GM12878 (cell line): ENCODE data around the gene KLHDC8A. TPM values are rescaled to one million over a fixed set of nuclear protein-coding genes. Genes with fewer than 3 reads are reported as not detected.

Experiments used
- ATAC-seq: fragments of 200-7000 bp; cut with Tn5 transposase; 3 replicates; pipeline ENCODE4 v1.9.1; 2020; ENCODE audit warnings: mild to moderate bottlenecking, moderate library complexity
- BruUV-seq: library from RNA; stranded (reverse); fragments of 400-500 nt; replicated peaks from 2 replicates; lab custom pipeline; 2021; lab: Mats Ljungman, UMichigan
- CTCF ChIA-PET: fragments of 300-600 bp; sonication (Branson Sonifier 250); formaldehyde crosslinking; extraction: SDS; loops from one replicate; lab custom pipeline; 2021; ENCODE audit warnings: inconsistent platforms; lab: Yijun Ruan, JAX
- POLR2A ChIA-PET: fragments of 350-600 bp; formaldehyde crosslinking; extraction: SDS; loops from one replicate; lab custom pipeline; 2021; ENCODE audit warnings: inconsistent platforms; lab: Charles Lee
- RAD21 ChIA-PET: fragments of 300-600 bp; sonication (Branson Sonifier 250); formaldehyde crosslinking; loops from one replicate; lab custom pipeline; 2023; ENCODE audit warnings: antibody characterized with exemption; ENCODE audit not compliant: unreplicated experiment; lab: Charles Lee
- SMC1A ChIA-PET: fragments of 300-600 bp; sonication (Branson Sonifier 250); formaldehyde crosslinking; loops from one replicate; lab custom pipeline; 2023; ENCODE audit not compliant: unreplicated experiment, uncharacterized antibody; lab: Charles Lee
- DNase-seq: peaks from one replicate; pipeline ENCODE4 v3.0.0-alpha.2; 2011; ENCODE audit warnings: low read depth, low spot score
- FAIRE-seq: peaks from 3 replicates; lab custom pipeline; 2011; peaks lifted over from hg19 to GRCh38; lab: Jason Lieb, UNC
- H2AFZ ChIP-seq: 2 replicates; pipeline ENCODE4 v1.6.0; 2011; ENCODE audit warnings: low read depth, low read length, control low read depth; ENCODE audit not compliant: control insufficient read depth
- H3K27ac ChIP-seq: 2 replicates; pipeline ENCODE4 v1.5.1; 2011; ENCODE audit warnings: control low read depth; ENCODE audit not compliant: control insufficient read depth, insufficient read depth
- H3K27me3 ChIP-seq, 2 experiments: replicated peaks in 1 of 2; 2 replicates each; pipeline versions ENCODE4 v1.6.0 to v1.6.1; 2011; ENCODE audit warnings: low read length in 1 of 2; ENCODE audit not compliant: control insufficient read depth in 2 of 2, insufficient read depth in 2 of 2
- H3K36me3 ChIP-seq, 2 experiments: 2 replicates each; pipeline ENCODE4 v1.5.1; 2011; ENCODE audit warnings: low read length in 1 of 2; ENCODE audit not compliant: control insufficient read depth in 2 of 2, insufficient read depth in 2 of 2
- H3K4me1 ChIP-seq: 2 replicates; pipeline ENCODE4 v1.6.1; 2011; ENCODE audit warnings: mild to moderate bottlenecking, low read length, moderate library complexity, mixed read lengths; ENCODE audit not compliant: control insufficient read depth, insufficient read depth
- H3K4me2 ChIP-seq: 2 replicates; pipeline ENCODE4 v1.6.0; 2011; ENCODE audit warnings: control low read depth; ENCODE audit not compliant: control insufficient read depth, insufficient read depth
- H3K4me3 ChIP-seq: fragments of 200-600 bp; sonication (generic); 2 replicates; pipeline ENCODE4 v1.5.1; 2016
- H3K79me2 ChIP-seq: 2 replicates; pipeline ENCODE4 v1.6.0; 2011; ENCODE audit warnings: low read length; ENCODE audit not compliant: control insufficient read depth, insufficient read depth
- H3K9ac ChIP-seq: 2 replicates; pipeline ENCODE4 v1.8.0; 2011; ENCODE audit warnings: low read length, control low read depth, mixed read lengths; ENCODE audit not compliant: control insufficient read depth, insufficient read depth
- H3K9me3 ChIP-seq: replicated peaks from 3 replicates; pipeline ENCODE4 v1.5.1; 2011; ENCODE audit warnings: mild to moderate bottlenecking, low read length; ENCODE audit not compliant: control insufficient read depth, insufficient read depth
- H4K20me1 ChIP-seq: 2 replicates; pipeline ENCODE4 v1.6.0; 2011; ENCODE audit not compliant: control insufficient read depth, insufficient read depth
- CREM ChIP-seq: IDR thresholded peaks from 2 replicates; pipeline ENCODE4 v1.6.1; 2014; ENCODE audit warnings: antibody characterized with exemption, low read depth
- E2F8 ChIP-seq: fragments of 450-650 bp; IDR thresholded peaks from 2 replicates; pipeline ENCODE4 v1.6.1; 2018; ENCODE audit warnings: mild to moderate bottlenecking, low read depth, moderate library complexity; ENCODE audit not compliant: partially characterized antibody
- GABPA ChIP-seq: IDR thresholded peaks from 2 replicates; pipeline ENCODE4 v1.6.1; 2014; ENCODE audit warnings: antibody characterized with exemption, low read depth, mild to moderate bottlenecking, inconsistent platforms
- HDAC2 ChIP-seq: fragments of 200-600 bp; sonication (generic); IDR thresholded peaks from 2 replicates; pipeline ENCODE4 v1.6.1; 2017
- KLF5 ChIP-seq: fragments of 450-650 bp; IDR thresholded peaks from 2 replicates; pipeline ENCODE4 v1.6.1; 2014; ENCODE audit warnings: mild to moderate bottlenecking; ENCODE audit not compliant: partially characterized antibody
- MYC ChIP-seq: IDR thresholded peaks from 2 replicates; pipeline ENCODE4 v1.6.1; 2011; ENCODE audit warnings: mild to moderate bottlenecking, low read length, moderate library complexity, inconsistent platforms; ENCODE audit not compliant: insufficient read depth, insufficient replicate concordance, insufficient read length, severe bottlenecking
- NKRF ChIP-seq: fragments of 450-650 bp; conservative IDR thresholded peaks from 2 replicates; pipeline ENCODE4 v1.6.1; 2017; ENCODE audit warnings: mild to moderate bottlenecking, moderate library complexity
- NRF1 ChIP-seq: conservative IDR thresholded peaks from 2 replicates; pipeline ENCODE4 v1.6.1; 2011; ENCODE audit warnings: mild to moderate bottlenecking, low read depth, low read length, improper control_type of control experiment
- POLR2AphosphoS5 ChIP-seq: IDR thresholded peaks from 2 replicates; pipeline ENCODE4 v1.6.1; 2011; ENCODE audit warnings: mild to moderate bottlenecking, low read length, inconsistent platforms
- SIX5 ChIP-seq: IDR thresholded peaks from 2 replicates; pipeline ENCODE4 v1.6.1; 2011; ENCODE audit warnings: mild to moderate bottlenecking, low read depth, low read length, moderate library complexity; ENCODE audit not compliant: severe bottlenecking
- SMC3 ChIP-seq: IDR thresholded peaks from 2 replicates; pipeline ENCODE4 v1.6.1; 2011; ENCODE audit warnings: low read length, improper control_type of control experiment, borderline replicate concordance
- SPI1 ChIP-seq: IDR thresholded peaks from 2 replicates; pipeline ENCODE4 v1.6.1; 2011; ENCODE audit warnings: low read depth, mild to moderate bottlenecking, low read length, moderate library complexity, borderline replicate concordance; ENCODE audit not compliant: insufficient read depth
- STAT1 ChIP-seq: fragments of 450-650 bp; conservative IDR thresholded peaks from 2 replicates; pipeline ENCODE4 v1.6.1; 2014; ENCODE audit warnings: antibody characterized with exemption, mild to moderate bottlenecking
- TAF1 ChIP-seq: IDR thresholded peaks from 2 replicates; pipeline ENCODE4 v1.6.1; 2011; ENCODE audit warnings: mild to moderate bottlenecking, low read depth, low read length, borderline replicate concordance
- TCF12 ChIP-seq: IDR thresholded peaks from 2 replicates; pipeline ENCODE4 v1.6.1; 2011; ENCODE audit warnings: low read depth, mild to moderate bottlenecking, low read length
- WGBS: methylation state at CpG from one replicate; pipeline ENCODE4 v1.1.6; 2016; ENCODE audit warnings: low lambda C conversion rate; ENCODE audit not compliant: insufficient replicate concordance, insufficient coverage; ENCODE audit errors: missing lambda C conversion rate; 5-methylcytosine and 5-hydroxymethylcytosine counted together
- in situ Hi-C: fragments of 300-500 bp; cut with MboI; formaldehyde crosslinking; loops from 9 replicates; pipeline ENCODE4 v1.14.3; 2018; ENCODE audit warnings: mixed read lengths
- intact Hi-C: fragments of 100-400 bp; cut with micrococcal nuclease; formaldehyde crosslinking; loops from one replicate; pipeline ENCODE4 v1.14.2; 2022; ENCODE audit not compliant: unreplicated experiment
- polyA plus RNA-seq, 11 experiments: library from polyadenylated mRNA; depleted of rRNA in 4 of 11; unstranded in 6 of 11; stranded (reverse) in 5 of 11; fragments of >200 nt; fragmentation: Nextera tagmentation in 4 of 11; fragmentation: Illumina TruSeq in 1 of 11; extraction: Ambion mirVana in 4 of 11; extraction: Trizol in 1 of 11; gene quantifications; 1 replicate in 1 of 11; 2 replicates in 10 of 11; pipeline versions ENCODE4 v1.2.1 to v1.2.3, GENCODE V29; 2011 to 2016; ENCODE audit warnings: inconsistent platforms in 2 of 11, missing spikeins in 2 of 11, low read depth in 1 of 11
- total RNA-seq, 4 experiments: library from RNA; depleted of rRNA in 3 of 4; stranded (reverse); fragments of >200 nt in 3 of 4; fragmentation: Illumina TruSeq in 1 of 4; extraction: Trizol in 1 of 4; gene quantifications; 2 replicates each; pipeline versions ENCODE4 v1.2.1 to v1.2.3, GENCODE V29; 2013 to 2021
- TF ChIP-seq, protein P1 (sequence below): IDR thresholded peaks from 2 replicates; pipeline ENCODE4 v1.6.1; 2012; ENCODE audit warnings: low read depth, low read length, improper control_type of control experiment

Gene KLHDC8A
- total and polyA plus RNA-seq, 10 of the 15 experiments (the other 5 are each of a cell fraction or from before 2014, with no cell fraction given), result not detected

DNA sequence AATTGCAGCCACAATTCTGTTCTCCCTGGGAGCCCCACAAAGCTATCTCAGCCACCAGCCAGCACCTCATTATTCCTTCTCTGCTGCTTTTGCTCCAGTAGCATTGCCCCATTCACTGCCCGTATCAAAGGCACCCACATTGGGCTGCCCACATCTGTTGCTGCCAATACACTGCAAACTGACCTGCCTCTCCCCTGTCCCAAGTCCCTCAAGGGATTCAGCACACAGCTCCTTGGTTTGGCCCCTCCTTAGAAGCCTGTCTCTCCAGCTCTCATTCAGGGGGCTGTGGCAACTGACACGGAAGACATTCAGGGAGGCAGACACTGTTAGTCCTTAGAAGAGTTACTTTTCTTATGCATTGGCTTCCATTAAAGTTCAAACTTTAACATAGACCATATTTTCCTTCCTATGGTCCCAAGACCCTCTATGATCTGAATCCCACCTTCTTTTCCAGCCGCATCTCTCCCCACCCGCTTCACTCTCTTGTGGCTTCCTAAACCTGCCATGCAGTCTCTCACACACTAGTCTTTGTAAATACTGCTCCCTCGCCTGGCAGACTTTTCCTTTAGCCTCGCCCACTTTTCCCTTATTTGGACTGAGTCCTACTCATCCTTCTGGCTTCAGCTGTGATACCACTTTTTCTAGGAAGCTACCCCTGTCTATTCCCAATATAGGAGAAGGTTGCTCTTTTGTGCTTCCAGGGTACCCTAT is 19.3 kb upstream of the KLHDC8A start (continued):
- TF ChIP-seq, protein P1, sequence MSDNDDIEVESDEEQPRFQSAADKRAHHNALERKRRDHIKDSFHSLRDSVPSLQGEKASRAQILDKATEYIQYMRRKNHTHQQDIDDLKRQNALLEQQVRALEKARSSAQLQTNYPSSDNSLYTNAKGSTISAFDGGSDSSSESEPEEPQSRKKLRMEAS, result no peak
- TF ChIP-seq E2F8, result no peak

DNA sequence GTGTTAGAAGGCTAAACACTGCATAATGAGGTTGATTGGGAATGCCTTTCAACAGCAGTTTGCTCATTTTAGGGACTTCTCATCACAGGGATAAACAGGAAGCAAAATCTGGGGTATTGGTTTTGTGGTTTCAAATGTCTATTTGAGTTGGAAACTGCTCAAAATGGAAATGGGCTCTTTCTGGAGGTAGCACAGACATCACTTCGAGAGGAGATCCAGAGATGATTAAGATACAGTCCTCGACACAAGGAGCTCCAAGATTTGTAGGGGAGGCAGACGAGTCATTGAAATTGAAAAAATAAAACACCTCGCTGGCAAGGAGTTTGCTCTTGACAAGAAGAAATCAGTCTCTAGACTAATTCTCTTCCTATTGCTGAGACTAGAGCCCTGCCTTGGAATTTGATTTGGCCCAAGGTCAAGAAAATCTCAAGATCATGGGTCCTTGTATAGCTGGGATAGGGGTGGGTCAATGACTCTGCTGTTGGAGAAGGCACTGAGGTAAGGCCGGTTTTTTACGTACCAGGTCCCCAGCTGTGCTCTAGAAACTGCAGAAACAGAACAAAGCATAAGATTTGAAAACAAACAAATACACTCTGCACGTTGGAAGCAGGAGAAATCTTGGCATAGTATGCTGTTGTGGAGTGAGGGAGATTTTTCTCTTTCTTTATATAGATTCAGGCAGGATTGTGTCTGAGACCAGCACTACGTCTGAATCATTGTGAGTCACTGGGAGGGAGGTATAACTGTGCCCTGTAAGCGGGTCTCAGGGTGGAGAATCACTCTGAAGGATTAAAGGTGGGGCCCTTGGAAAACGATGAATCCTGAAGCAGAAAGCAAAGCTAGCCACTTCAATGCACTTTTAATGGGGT is 17.7 kb upstream of the KLHDC8A start:
- H3K36me3 ChIP-seq, result no peaks in the 10 kb centered on the region
- no peak overlapping the region for H3K4me3 ChIP-seq
- ChIA-PET SMC1A (interaction anchor here (0.7 to 1.5 kb wide), 3 partner anchors 21 to 381 kb away, joined by 3 to 4 read pairs (median 4); no protein-coding TSS in a partner anchor), CTCF (interaction anchor here (1.3 to 2.7 kb wide), 4 partner anchors 17 to 114 kb away, joined by 3 to 8 read pairs (median 6); no protein-coding TSS in a partner anchor), RAD21 (interaction anchor here (0.9 to 1.4 kb wide), 2 partner anchors 37 to 46 kb away, joined by 3 to 5 read pairs; no protein-coding TSS in a partner anchor), POLR2A (interaction anchor here (0.5 kb wide), 1 partner anchor 88 kb away, joined by 4 read pairs; no protein-coding TSS in a partner anchor)
- no peaks in the 10 kb centered on the region for H4K20me1 ChIP-seq
- no peak overlapping the region for H3K27ac ChIP-seq
- no peak overlapping the region for H3K4me2 ChIP-seq
- intact Hi-C loops, result no loop called here
- DNase-seq (no peak), ATAC-seq (no peak), FAIRE-seq (no peak)
- WGBS, result 16% methylated on average over 10 of the region's 10 CpGs
- no TSS peak for BruUV-seq
- in situ Hi-C loops, result no loop called here
- H2AFZ ChIP-seq, result no peak overlapping the region
- H3K79me2 ChIP-seq, result no peaks in the 10 kb centered on the region
- no peak overlapping the region for H3K9ac ChIP-seq
- peaks cover 5% of the 10 kb centered on the region in 2 experiments; a peak in 3 of 4 replicates for H3K27me3 ChIP-seq
- H3K9me3 ChIP-seq, result no peaks in the 10 kb centered on the region
- H3K4me1 ChIP-seq, result no peaks in the 10 kb centered on the region
- TF ChIP-seq KLF5 (no peak), HDAC2 (no peak), MYC (no peak), TCF12 (no peak), GABPA (no peak), NKRF (no peak), SIX5 (no peak), CREM (no peak), SMC3 (no peak), TAF1 (no peak), STAT1 (no peak), SPI1 (no peak), NRF1 (no peak), POLR2AphosphoS5 (no peak)
